Left cardiac atrium (tissue), 4 donors: Measurements from ENCODE around the gene ZNF451. TPM values are rescaled to one million over a fixed set of nuclear protein-coding genes. Genes with fewer than 3 reads are reported as not detected.
"Not testable (repeated sequence)": the region's sequence is repeated elsewhere in the genome, so short reads cannot be mapped to it uniquely, and the experiment has no call there.

Source experiments
- ATAC-seq, 2 donors: fragments of 200-7000 bp; cut with Tn5 transposase; one replicate each; pipeline ENCODE4 v1.9.1; 2020; ENCODE audit warnings: mild to moderate bottlenecking in 2 of 2, moderate library complexity in 2 of 2
- DNase-seq: peaks from one replicate; pipeline ENCODE4 v3.0.0-alpha.2; 2020
- intact Hi-C, 2 donors: fragments of 100-400 bp; cut with DNase I; formaldehyde crosslinking; loops; one replicate each; pipeline versions ENCODE4 v1.14.1 to v1.15.1; 2022 to 2023
- long read RNA-seq: library from polyadenylated mRNA; unstranded; transcript quantifications from one replicate; pipeline ENCODE4 v2.0.0, GENCODE V29; 2021
- total RNA-seq, 2 donors: library from RNA; stranded (reverse); fragmentation: NEBNext Ultra II Directional; extraction: Animal tissue kit (Norgen Biotek cat#: 25700); gene quantifications; one replicate each; pipeline ENCODE4 v1.2.1, GENCODE V29; 2021
- donor health status: DM: no; HTN: yes; CAD: no.
- donor health status: DM: no; HTN: yes; CAD: no; lungs with severe emphysema.
- donor health status: DM: yes; HTN: yes; CAD: no.
- donor health status: Dilated cardiomyopathy.

The ZNF451 gene, protein sequence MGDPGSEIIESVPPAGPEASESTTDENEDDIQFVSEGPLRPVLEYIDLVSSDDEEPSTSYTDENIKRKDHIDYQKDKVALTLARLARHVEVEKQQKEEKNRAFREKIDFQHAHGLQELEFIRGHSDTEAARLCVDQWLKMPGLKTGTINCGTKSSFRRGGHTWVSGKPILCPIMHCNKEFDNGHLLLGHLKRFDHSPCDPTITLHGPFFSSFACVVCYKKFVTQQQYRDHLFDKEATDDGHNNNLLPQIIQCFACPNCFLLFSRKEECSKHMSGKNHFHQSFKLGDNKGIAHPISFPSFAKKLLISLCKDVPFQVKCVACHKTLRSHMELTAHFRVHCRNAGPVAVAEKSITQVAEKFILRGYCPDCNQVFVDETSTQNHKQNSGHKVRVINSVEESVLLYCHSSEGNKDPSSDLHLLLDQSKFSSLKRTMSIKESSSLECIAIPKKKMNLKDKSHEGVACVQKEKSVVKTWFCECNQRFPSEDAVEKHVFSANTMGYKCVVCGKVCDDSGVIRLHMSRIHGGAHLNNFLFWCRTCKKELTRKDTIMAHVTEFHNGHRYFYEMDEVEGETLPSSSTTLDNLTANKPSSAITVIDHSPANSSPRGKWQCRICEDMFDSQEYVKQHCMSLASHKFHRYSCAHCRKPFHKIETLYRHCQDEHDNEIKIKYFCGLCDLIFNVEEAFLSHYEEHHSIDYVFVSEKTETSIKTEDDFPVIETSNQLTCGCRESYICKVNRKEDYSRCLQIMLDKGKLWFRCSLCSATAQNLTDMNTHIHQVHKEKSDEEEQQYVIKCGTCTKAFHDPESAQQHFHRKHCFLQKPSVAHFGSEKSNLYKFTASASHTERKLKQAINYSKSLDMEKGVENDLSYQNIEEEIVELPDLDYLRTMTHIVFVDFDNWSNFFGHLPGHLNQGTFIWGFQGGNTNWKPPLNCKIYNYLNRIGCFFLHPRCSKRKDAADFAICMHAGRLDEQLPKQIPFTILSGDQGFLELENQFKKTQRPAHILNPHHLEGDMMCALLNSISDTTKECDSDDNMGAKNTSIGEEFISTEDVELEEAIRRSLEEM
- 10 to 100 TPM; 25.0 to 36.6 TPM for total RNA-seq
- long read RNA-seq, full-length matches to known transcripts = 16 of 28 reads
- long read RNA-seq, partial matches to known transcripts = 3 of 28 reads
- long read RNA-seq, other reads (novel, unspliced or antisense) = 9 of 28 reads

GRCh38 chr6:57089687-57090457 lies at the start of gene ZNF451:
Gene ZNF451 (plus strand): TSS chr6:57090188. CDS start chr6:57090254, 66 bp downstream.
- DNase-seq (peak; percentile 99), ATAC-seq (peak; percentile 98 to 99)
- intact Hi-C loops = no loop called here

GRCh38 chr6:57044061-57044460 lies 45.9 kb upstream of the ZNF451 start:
- intact Hi-C loops = not testable (repeated sequence)

DNA sequence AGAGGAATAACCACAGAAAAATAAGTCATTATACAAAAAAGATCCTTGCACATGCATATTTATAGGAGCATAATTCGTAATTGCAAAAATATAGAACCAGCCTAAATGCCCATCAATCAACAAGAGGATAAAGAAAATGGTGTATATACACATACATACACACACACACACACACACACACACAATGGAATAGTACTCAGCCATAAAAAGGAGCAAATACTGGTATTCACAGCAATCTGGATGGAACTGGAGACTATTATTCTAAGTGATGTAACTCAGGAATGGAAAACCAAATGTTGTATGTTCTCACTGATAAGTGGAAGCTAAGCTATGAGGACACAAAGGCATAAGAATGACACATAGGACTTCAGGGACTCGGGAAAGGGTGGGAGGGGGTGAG lies 45.4 kb upstream of the ZNF451 start:
- ATAC-seq = no peak
- no peak for DNase-seq
- intact Hi-C loops = no loop called here

More at GRCh38 chr6:57044061-57044460, 45.9 kb upstream of the ZNF451 start:
- DNase-seq, ATAC-seq: not testable (repeated sequence)

GRCh38 chr6:57046332-57047256 lies 43.4 kb upstream of the ZNF451 start, which contains the start of gene KIAA1586:
Gene KIAA1586 (plus strand): TSS chr6:57046693. CDS start chr6:57046756, 63 bp downstream.
- intact Hi-C loops = not testable (repeated sequence)
- peak; percentile 100 for ATAC-seq
- DNase-seq = peak; percentile 92

- ATAC-seq = peak in 1 of 2 donors; percentile 10
- intact Hi-C loops, DNase-seq: not testable (repeated sequence)
Measured at GRCh38 chr6:57047257-57047585, 42.8 kb upstream of the ZNF451 start.

DNA sequence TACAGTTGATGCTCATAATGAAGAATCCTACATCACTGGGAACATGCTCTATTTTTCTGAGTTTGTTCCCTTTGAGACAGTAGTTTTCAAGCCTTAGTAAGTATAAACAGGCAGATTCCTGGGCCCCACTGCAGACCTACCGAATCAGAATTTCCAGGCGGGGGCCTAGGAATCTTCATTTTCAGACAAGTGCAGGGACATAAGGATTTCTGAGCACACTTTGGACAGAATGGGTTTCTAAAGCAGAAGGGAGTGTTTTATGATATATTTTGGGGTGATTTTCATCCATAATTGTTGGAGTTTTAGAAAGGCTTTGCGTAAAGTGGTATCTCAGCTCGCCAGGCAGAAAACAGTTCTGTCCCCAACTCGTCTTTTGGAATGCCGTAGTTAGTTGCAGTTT lies 42.1 kb upstream of the ZNF451 start:
- ATAC-seq, intact Hi-C loops, DNase-seq: not testable (repeated sequence)

DNA sequence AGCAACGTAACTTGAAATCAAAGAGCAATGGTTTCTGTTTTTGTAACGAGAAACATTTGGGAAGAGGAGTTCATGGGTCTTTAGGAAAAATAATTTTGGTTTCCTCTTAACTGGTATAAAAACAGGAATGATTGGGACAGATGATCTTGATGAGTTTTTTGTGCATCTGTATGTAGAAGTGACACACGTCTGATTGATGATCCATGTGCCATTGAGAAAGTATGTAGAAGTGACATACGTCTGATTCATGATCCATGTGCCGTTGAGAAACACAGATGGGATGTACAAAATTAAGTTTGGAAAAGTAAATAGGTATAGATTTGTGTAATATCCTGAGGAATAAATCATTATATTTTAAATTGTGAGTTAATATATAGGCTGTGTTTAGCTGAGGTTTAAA lies 41.4 kb upstream of the ZNF451 start:
- DNase-seq (no peak), ATAC-seq (no peak)
- intact Hi-C loops = no loop called here

- intact Hi-C loops = no loop called here
- DNase-seq (no peak), ATAC-seq (no peak)
Measured at GRCh38 chr6:57063847-57064246, 26.1 kb upstream of the ZNF451 start.

DNA sequence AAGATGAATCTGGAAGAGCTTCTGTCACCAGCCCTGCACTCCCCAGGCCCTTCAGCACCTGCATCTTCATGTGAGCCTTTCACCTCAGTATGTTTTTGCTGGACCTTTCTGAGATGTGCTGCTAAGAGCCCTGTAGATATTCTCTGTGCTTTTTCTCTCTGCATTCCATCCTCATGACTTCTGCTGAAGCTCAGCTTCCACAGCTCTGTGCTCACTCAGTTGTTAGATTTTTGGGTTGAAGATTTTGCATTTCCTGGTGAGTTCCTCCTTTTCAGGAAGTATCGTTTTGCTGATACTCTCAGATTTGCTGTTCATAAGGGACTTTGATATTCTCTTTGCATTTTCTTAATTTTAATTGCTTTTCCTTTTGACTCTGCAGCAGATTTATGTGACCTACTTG lies 25.2 kb upstream of the ZNF451 start:
- intact Hi-C loops = no loop called here
- ATAC-seq (no peak), DNase-seq (no peak)

GRCh38 chr6:57068061-57068460 lies 21.9 kb upstream of the ZNF451 start:
- ATAC-seq (no peak), DNase-seq (no peak)
- intact Hi-C loops = no loop called here

- intact Hi-C loops = no loop called here
Measured at GRCh38 chr6:57069228-57069627, 20.8 kb upstream of the ZNF451 start.

DNA sequence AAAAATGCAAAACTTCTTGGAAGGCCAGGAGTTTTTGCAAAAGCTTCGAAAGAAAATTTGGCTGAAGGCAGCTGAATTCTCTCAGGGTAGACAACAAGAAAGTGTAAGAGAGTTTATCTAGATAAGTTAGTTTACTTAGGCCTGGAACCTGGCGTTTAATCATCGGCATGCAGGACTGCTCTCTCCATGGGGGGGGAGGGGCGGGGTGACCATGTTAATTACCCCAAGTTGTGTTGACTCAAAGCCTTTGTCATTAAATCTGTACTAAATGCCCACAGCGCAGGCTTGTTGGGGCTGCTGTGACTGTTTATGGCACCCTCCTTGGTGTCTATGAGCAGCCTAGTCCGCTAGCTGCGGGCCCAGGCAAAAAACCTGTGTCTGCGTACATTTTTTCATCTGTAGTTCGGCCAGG lies 20.1 kb upstream of the ZNF451 start:
- DNase-seq = no peak
- no peak for ATAC-seq
- intact Hi-C loops = no loop called here

More at GRCh38 chr6:57069228-57069627, 20.8 kb upstream of the ZNF451 start:
- no peak for ATAC-seq
- no peak for DNase-seq

GRCh38 chr6:57072108-57072507 lies 17.9 kb upstream of the ZNF451 start:
- no peak for ATAC-seq
- no peak for DNase-seq
- intact Hi-C loops = no loop called here

DNA sequence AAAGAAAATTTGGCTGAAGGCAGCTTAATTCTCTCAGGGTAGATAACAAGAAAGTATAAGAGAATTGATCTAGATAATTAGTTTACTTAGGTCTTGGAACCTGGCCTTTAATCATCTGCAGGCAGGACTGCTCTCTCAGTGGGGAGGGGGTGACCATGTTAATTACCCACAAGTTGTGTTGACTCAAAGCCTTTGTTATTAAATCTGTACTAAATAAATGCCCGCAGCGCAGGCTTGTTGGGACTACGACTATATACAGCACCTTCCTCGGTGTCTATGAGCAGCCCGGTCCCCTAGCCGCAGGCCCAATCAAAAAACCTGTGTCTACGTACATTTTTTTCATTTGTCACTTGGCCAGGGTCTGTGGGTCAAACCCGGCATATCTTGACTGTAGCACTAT lies 15.6 kb upstream of the ZNF451 start:
- no peak for ATAC-seq
- intact Hi-C loops = no loop called here
- DNase-seq = no peak

GRCh38 chr6:57075092-57075491 lies 14.9 kb upstream of the ZNF451 start:
- intact Hi-C loops = no loop called here
- ATAC-seq (no peak), DNase-seq (no peak)

DNA sequence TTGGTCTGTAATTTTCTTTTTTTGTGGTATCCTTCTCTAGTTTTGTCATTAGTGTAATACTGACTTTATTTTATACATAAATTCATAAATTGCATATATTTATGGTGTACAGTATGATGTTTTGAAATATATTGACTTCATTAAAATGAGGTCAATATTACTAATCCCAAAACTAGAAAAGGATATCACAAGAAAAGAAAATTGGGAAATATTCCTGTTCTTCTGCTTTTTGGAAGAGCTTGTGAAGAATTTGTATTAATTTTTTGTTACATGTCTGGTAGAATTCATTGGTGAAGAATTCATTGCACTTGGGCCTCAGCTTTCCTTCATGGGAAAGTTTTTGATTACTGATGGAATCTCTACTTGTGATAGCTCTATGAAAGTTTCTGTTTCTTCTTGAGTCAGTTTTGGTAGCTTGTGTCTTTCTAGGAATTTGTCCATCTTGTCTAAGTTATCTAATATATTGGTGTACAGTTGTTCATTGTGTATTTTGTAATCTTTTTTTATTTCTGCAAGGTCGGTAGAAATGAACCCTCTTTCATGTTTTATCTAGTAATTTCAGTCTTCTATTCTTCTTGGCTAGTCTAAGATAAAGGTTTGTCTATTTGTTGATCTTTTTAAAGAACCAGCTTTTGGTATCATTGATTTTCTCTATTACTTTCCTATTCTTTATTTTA lies 11.3 kb upstream of the ZNF451 start:
- ATAC-seq (no peak), DNase-seq (no peak)
- intact Hi-C loops = no loop called here

GRCh38 chr6:57085471-57085870 lies 4.5 kb upstream of the ZNF451 start:
- intact Hi-C loops = no loop called here
- DNase-seq (no peak), ATAC-seq (no peak)
